ENCODE measurements around the gene STXBP4. TPM values are rescaled to one million over a fixed set of nuclear protein-coding genes. Genes with fewer than 3 reads are reported as not detected.

STXBP4 gene
- polyA plus RNA-seq, 1 donor (not counting 4 experiments of a cell fraction or from before 2014, with no cell fraction given) = 4.2 TPM

GRCh38 chr17:55175788-55176427 is 207.3 kb downstream of the STXBP4 start:
- TF ChIP-seq EZH2 (IDR thresholded peaks at IDR 0.05; ENCODE audit: low read length) = no peak
- no peak for TF ChIP-seq CTCF (optimal IDR thresholded peaks at IDR 0.05 in 1 of 3, IDR thresholded peaks at IDR 0.05 in 1 of 3, conservative IDR thresholded peaks at IDR 0.05 in 1 of 3; ENCODE audit: extremely low read depth in 1 of 3, insufficient read depth in 2 of 3, low read length in 3 of 3)
- H3K4me1 ChIP-seq (ENCODE audit: control insufficient read depth, extremely low read depth, insufficient read depth, low read length) = peaks cover 12% of the 10 kb centered on the region
- no peak overlapping the region for H3K27ac ChIP-seq (ENCODE audit: control insufficient read depth, insufficient read depth, low read length)
- dilution Hi-C loops (cut with MboI; ENCODE audit: extremely low pct_ligation_motif_present, low sequenced_read_pairs) = no loop called here
- no peaks in the 10 kb centered on the region for H4K20me1 ChIP-seq (ENCODE audit: control insufficient read depth, extremely low read depth, insufficient read depth, low read length)
- no peaks in the 10 kb centered on the region for H3K79me2 ChIP-seq (ENCODE audit: control insufficient read depth, insufficient read depth, low read length)
- no peak for FAIRE-seq
- no peak overlapping the region for H2AFZ ChIP-seq (ENCODE audit: control insufficient read depth, low read length)
- H3K4me3 ChIP-seq (ENCODE audit: control insufficient read depth in 2 of 3, extremely low read depth in 1 of 3, insufficient read depth in 2 of 3, low read depth in 1 of 3, low read length in 3 of 3) = no peak overlapping the region
- DNase-seq (ENCODE audit: low read depth, low spot score) = no peak
- no peak overlapping the region for H3K9ac ChIP-seq (ENCODE audit: control insufficient read depth, extremely low read depth, insufficient read depth, low read length)
- no peaks in the 10 kb centered on the region for H3K9me3 ChIP-seq (ENCODE audit: control insufficient read depth, low read depth, low read length)
- no peaks in the 10 kb centered on the region for H3K36me3 ChIP-seq (ENCODE audit: control insufficient read depth in 2 of 2, extremely low read depth in 1 of 2, insufficient read depth in 2 of 2, low read length in 2 of 2)
- H3K4me2 ChIP-seq (ENCODE audit: control insufficient read depth, extremely low read depth, insufficient read depth, low read depth, low read length) = no peak overlapping the region
- H3K9me1 ChIP-seq (ENCODE audit: control insufficient read depth, extremely low read depth, insufficient read depth, low read length) = no peaks in the 10 kb centered on the region
- H3K27me3 ChIP-seq (ENCODE audit: control insufficient read depth, extremely low read depth, insufficient read depth, low read length) = no peaks in the 10 kb centered on the region

- H3K79me2 ChIP-seq (ENCODE audit: control insufficient read depth, insufficient read depth, low read length) = no peaks in the 10 kb centered on the region
- H3K4me3 ChIP-seq (ENCODE audit: control insufficient read depth in 2 of 3, extremely low read depth in 1 of 3, insufficient read depth in 2 of 3, low read depth in 1 of 3, low read length in 3 of 3) = no peak overlapping the region
- no peak overlapping the region for H2AFZ ChIP-seq (ENCODE audit: control insufficient read depth, low read length)
- no peak overlapping the region for H3K27ac ChIP-seq (ENCODE audit: control insufficient read depth, insufficient read depth, low read length)
- no peaks in the 10 kb centered on the region for H3K27me3 ChIP-seq (ENCODE audit: control insufficient read depth, extremely low read depth, insufficient read depth, low read length)
- DNase-seq (ENCODE audit: low read depth, low spot score) (no peak), FAIRE-seq (no peak)
- H3K36me3 ChIP-seq (ENCODE audit: control insufficient read depth in 2 of 2, extremely low read depth in 1 of 2, insufficient read depth in 2 of 2, low read length in 2 of 2) = no peaks in the 10 kb centered on the region
- H3K9ac ChIP-seq (ENCODE audit: control insufficient read depth, extremely low read depth, insufficient read depth, low read length) = no peak overlapping the region
- H3K9me1 ChIP-seq (ENCODE audit: control insufficient read depth, extremely low read depth, insufficient read depth, low read length) = no peaks in the 10 kb centered on the region
- no peaks in the 10 kb centered on the region for H3K9me3 ChIP-seq (ENCODE audit: control insufficient read depth, low read depth, low read length)
- TF ChIP-seq CTCF (optimal IDR thresholded peaks at IDR 0.05 in 1 of 3, IDR thresholded peaks at IDR 0.05 in 1 of 3, conservative IDR thresholded peaks at IDR 0.05 in 1 of 3; ENCODE audit: extremely low read depth in 1 of 3, insufficient read depth in 2 of 3, low read length in 3 of 3) (peak; percentile 8 to 55 (median 24)), EZH2 (IDR thresholded peaks at IDR 0.05; ENCODE audit: low read length) (no peak)
- H4K20me1 ChIP-seq (ENCODE audit: control insufficient read depth, extremely low read depth, insufficient read depth, low read length) = no peaks in the 10 kb centered on the region
- H3K4me1 ChIP-seq (ENCODE audit: control insufficient read depth, extremely low read depth, insufficient read depth, low read length) = peaks cover 7% of the 10 kb centered on the region
- dilution Hi-C loops (cut with MboI; ENCODE audit: extremely low pct_ligation_motif_present, low sequenced_read_pairs) = no loop called here
- H3K4me2 ChIP-seq (ENCODE audit: control insufficient read depth, extremely low read depth, insufficient read depth, low read depth, low read length) = no peak overlapping the region
Measured at GRCh38 chr17:55177159-55177854, 208.7 kb downstream of the STXBP4 start.
